ENCODE measurements around the gene EID2. TPM values are rescaled to one million over a fixed set of nuclear protein-coding genes. Genes with fewer than 3 reads are reported as not detected.

The EID2 gene
- total RNA-seq, 1 experiment from 2014 or later: 25.2 TPM

GRCh38 chr19:39553082-39553652 lies 13.2 kb upstream of the EID2 start:
- CTCF ChIA-PET: no interaction called here

GRCh38 chr19:39550197-39550596 lies 10.2 kb upstream of the EID2 start:
- no peaks in the 10 kb centered on the region for H3K36me3 ChIP-seq (ENCODE audit: insufficient read depth, low read length, poor library complexity, severe bottlenecking)
- CTCF ChIA-PET: interaction anchor here (0.7 kb wide), 1 partner anchor 97 kb away, joined by 3 read pairs; no protein-coding TSS in a partner anchor
- BruUV-seq (replicated peaks): no TSS peak

More at GRCh38 chr19:39553082-39553652, 13.2 kb upstream of the EID2 start:
- Histone ChIP-seq H3K27me3 (replicated peaks; ENCODE audit: insufficient read depth, low read depth, low read length, poor library complexity) (peaks cover 7% of the 10 kb centered on the region), H3K9me3 (ENCODE audit: low read depth, low read length, poor library complexity, severe bottlenecking) (no peaks in the 10 kb centered on the region), H3K27ac (ENCODE audit: low read depth, low read length, poor library complexity, severe bottlenecking) (no peak overlapping the region), H3K36me3 (ENCODE audit: insufficient read depth, low read length, poor library complexity, severe bottlenecking) (no peaks in the 10 kb centered on the region), H3K4me3 (ENCODE audit: low read depth, low read length, poor library complexity, severe bottlenecking) (no peak overlapping the region), H3K4me1 (ENCODE audit: insufficient read depth, low read length, poor library complexity, severe bottlenecking) (no peaks in the 10 kb centered on the region)
- intact Hi-C loops (cut with micrococcal nuclease; ENCODE audit: unreplicated experiment): no loop called here
- no TSS peak for BruUV-seq (replicated peaks)
- TF ChIP-seq EZH2 (IDR thresholded peaks at IDR 0.05; ENCODE audit: borderline replicate concordance, low read depth, low read length, poor library complexity, severe bottlenecking) (no peak), CTCF (conservative IDR thresholded peaks at IDR 0.05; ENCODE audit: low read depth, low read length) (no peak)
- POLR2A ChIA-PET (ENCODE audit: low non-redundant PET): no interaction called here
- no peak for DNase-seq (ENCODE audit: low spot score)

GRCh38 chr19:39546599-39546998 lies 6.6 kb upstream of the EID2 start:
- Histone ChIP-seq H3K4me1 (ENCODE audit: insufficient read depth, low read length, poor library complexity, severe bottlenecking) (peaks cover 10% of the 10 kb centered on the region), H3K4me3 (ENCODE audit: low read depth, low read length, poor library complexity, severe bottlenecking) (no peak overlapping the region), H3K27me3 (replicated peaks; ENCODE audit: insufficient read depth, low read depth, low read length, poor library complexity) (peaks cover 10% of the 10 kb centered on the region), H3K27ac (ENCODE audit: low read depth, low read length, poor library complexity, severe bottlenecking) (no peak overlapping the region), H3K36me3 (ENCODE audit: insufficient read depth, low read length, poor library complexity, severe bottlenecking) (no peaks in the 10 kb centered on the region), H3K9me3 (ENCODE audit: low read depth, low read length, poor library complexity, severe bottlenecking) (no peaks in the 10 kb centered on the region)
- ChIA-PET POLR2A (ENCODE audit: low non-redundant PET) (no interaction called here), CTCF (no interaction called here)
- intact Hi-C loops (cut with micrococcal nuclease; ENCODE audit: unreplicated experiment): no loop called here
- no peak for DNase-seq (ENCODE audit: low spot score)
- TF ChIP-seq EZH2 (IDR thresholded peaks at IDR 0.05; ENCODE audit: borderline replicate concordance, low read depth, low read length, poor library complexity, severe bottlenecking): no peak
- no TSS peak for BruUV-seq (replicated peaks)

More at GRCh38 chr19:39550197-39550596, 10.2 kb upstream of the EID2 start:
- H3K27ac ChIP-seq (ENCODE audit: low read depth, low read length, poor library complexity, severe bottlenecking): no peak overlapping the region
- peaks cover 14% of the 10 kb centered on the region for H3K27me3 ChIP-seq (replicated peaks; ENCODE audit: insufficient read depth, low read depth, low read length, poor library complexity)
- intact Hi-C loops (cut with micrococcal nuclease; ENCODE audit: unreplicated experiment): no loop called here
- H3K9me3 ChIP-seq (ENCODE audit: low read depth, low read length, poor library complexity, severe bottlenecking): no peaks in the 10 kb centered on the region
- no peak for TF ChIP-seq CTCF (conservative IDR thresholded peaks at IDR 0.05; ENCODE audit: low read depth, low read length)
- no peak for TF ChIP-seq EZH2 (IDR thresholded peaks at IDR 0.05; ENCODE audit: borderline replicate concordance, low read depth, low read length, poor library complexity, severe bottlenecking)
- H3K4me3 ChIP-seq (ENCODE audit: low read depth, low read length, poor library complexity, severe bottlenecking): no peak overlapping the region
- POLR2A ChIA-PET (ENCODE audit: low non-redundant PET): no interaction called here
- no peak for DNase-seq (ENCODE audit: low spot score)
- H3K4me1 ChIP-seq (ENCODE audit: insufficient read depth, low read length, poor library complexity, severe bottlenecking): no peaks in the 10 kb centered on the region

GRCh38 chr19:39544911-39545310 lies 5.0 kb upstream of the EID2 start:
- H3K27me3 ChIP-seq (replicated peaks; ENCODE audit: insufficient read depth, low read depth, low read length, poor library complexity): peaks cover 10% of the 10 kb centered on the region
- no peak overlapping the region for H3K4me3 ChIP-seq (ENCODE audit: low read depth, low read length, poor library complexity, severe bottlenecking)
- POLR2A ChIA-PET (ENCODE audit: low non-redundant PET): no interaction called here
- H3K9me3 ChIP-seq (ENCODE audit: low read depth, low read length, poor library complexity, severe bottlenecking): no peaks in the 10 kb centered on the region
- CTCF ChIA-PET: no interaction called here
- H3K36me3 ChIP-seq (ENCODE audit: insufficient read depth, low read length, poor library complexity, severe bottlenecking): no peaks in the 10 kb centered on the region
- no TSS peak for BruUV-seq (replicated peaks)
- intact Hi-C loops (cut with micrococcal nuclease; ENCODE audit: unreplicated experiment): no loop called here
- H3K4me1 ChIP-seq (ENCODE audit: insufficient read depth, low read length, poor library complexity, severe bottlenecking): peaks cover 10% of the 10 kb centered on the region
- no peak for TF ChIP-seq EZH2 (IDR thresholded peaks at IDR 0.05; ENCODE audit: borderline replicate concordance, low read depth, low read length, poor library complexity, severe bottlenecking)
- no peak for TF ChIP-seq CTCF (conservative IDR thresholded peaks at IDR 0.05; ENCODE audit: low read depth, low read length)
- DNase-seq (ENCODE audit: low spot score): no peak
- H3K27ac ChIP-seq (ENCODE audit: low read depth, low read length, poor library complexity, severe bottlenecking): no peak overlapping the region

All from A673 (cell line).